ENCODE measurements around the gene ABRAXAS1. TPM values are rescaled to one million over a fixed set of nuclear protein-coding genes. Genes with fewer than 3 reads are reported as not detected.

ABRAXAS1 gene
- total RNA-seq, 3 donors from 2014 or later, result 7.7 to 14.8 (median 10.0) TPM

DNA sequence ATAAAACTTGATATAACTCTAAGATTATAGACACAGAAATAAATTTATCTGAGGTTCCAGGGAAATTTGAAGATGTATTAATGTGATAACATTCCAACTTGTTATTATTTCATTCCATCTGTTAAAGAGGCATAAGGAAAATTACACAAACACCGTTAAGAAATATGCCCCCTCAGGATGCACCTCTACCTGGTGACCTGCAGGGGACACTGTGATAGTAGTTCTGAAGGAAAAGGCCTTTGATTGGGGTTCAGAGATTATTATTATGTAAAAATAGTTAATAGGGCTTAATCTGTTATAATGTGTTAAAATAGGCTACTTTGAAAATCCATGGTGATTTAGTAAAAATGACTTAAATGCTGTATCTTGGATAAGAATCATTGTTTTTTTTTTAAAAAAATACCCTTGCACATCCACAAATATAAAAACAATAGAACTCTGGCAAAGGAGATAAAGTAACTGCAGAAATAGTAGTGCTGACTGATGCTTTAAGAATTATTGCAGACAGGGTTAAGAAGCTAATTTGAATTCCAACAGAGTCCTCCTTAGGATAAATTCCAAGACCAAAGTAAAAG lies 6.1 kb upstream of the ABRAXAS1 start:
- H3K36me3 ChIP-seq (ENCODE audit: low read depth), result no peaks in the 10 kb centered on the region
- no peaks in the 10 kb centered on the region for H3K4me1 ChIP-seq (ENCODE audit: low read depth)
- no peaks in the 10 kb centered on the region for H3K9me3 ChIP-seq
- DNase-seq, result no peak
- H3K4me3 ChIP-seq, result no peak overlapping the region
- TF ChIP-seq, protein P1, sequence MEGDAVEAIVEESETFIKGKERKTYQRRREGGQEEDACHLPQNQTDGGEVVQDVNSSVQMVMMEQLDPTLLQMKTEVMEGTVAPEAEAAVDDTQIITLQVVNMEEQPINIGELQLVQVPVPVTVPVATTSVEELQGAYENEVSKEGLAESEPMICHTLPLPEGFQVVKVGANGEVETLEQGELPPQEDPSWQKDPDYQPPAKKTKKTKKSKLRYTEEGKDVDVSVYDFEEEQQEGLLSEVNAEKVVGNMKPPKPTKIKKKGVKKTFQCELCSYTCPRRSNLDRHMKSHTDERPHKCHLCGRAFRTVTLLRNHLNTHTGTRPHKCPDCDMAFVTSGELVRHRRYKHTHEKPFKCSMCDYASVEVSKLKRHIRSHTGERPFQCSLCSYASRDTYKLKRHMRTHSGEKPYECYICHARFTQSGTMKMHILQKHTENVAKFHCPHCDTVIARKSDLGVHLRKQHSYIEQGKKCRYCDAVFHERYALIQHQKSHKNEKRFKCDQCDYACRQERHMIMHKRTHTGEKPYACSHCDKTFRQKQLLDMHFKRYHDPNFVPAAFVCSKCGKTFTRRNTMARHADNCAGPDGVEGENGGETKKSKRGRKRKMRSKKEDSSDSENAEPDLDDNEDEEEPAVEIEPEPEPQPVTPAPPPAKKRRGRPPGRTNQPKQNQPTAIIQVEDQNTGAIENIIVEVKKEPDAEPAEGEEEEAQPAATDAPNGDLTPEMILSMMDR (IDR thresholded peaks at IDR 0.05), result peak; percentile 48
- intact Hi-C loops (cut with DNase I, micrococcal nuclease), result no loop called here
- ATAC-seq, result peak; percentile 38

DNA sequence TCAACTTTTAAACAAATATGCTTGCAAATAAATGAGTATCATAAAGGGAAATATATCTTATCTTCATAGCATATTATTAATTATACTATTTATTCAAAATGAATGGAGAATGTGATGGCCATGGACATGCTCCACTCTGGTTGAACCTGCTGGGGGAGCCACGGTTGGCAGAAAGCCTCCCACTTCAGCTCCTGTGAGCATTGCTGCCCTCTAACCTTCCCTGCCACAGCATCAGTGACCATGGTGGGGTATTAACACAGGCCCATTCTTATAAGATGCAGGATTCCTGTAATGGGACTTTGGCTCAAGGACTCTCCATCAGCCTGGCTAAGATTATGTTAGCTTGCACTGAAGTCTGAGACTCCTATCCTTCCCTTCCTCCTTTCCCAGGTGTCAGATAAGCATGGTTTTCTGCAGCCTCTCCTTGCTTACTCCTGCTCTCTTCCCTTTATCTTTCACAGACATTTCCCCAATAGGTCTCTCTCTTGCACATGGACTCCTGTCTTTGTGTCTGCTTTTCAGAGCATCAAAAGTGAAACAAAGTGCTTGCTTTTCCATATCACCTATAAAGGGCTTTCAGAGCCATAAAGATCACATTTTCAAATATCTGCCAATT lies 4.9 kb upstream of the ABRAXAS1 start:
- no peak for DNase-seq
- Histone ChIP-seq H3K9me3 (no peaks in the 10 kb centered on the region), H3K36me3 (ENCODE audit: low read depth) (no peaks in the 10 kb centered on the region), H3K4me3 (no peak overlapping the region), H3K4me1 (ENCODE audit: low read depth) (no peaks in the 10 kb centered on the region)
- intact Hi-C loops (cut with DNase I, micrococcal nuclease), result no loop called here
- ATAC-seq, result no peak
- TF ChIP-seq, protein P1 (IDR thresholded peaks at IDR 0.05), result no peak

DNA sequence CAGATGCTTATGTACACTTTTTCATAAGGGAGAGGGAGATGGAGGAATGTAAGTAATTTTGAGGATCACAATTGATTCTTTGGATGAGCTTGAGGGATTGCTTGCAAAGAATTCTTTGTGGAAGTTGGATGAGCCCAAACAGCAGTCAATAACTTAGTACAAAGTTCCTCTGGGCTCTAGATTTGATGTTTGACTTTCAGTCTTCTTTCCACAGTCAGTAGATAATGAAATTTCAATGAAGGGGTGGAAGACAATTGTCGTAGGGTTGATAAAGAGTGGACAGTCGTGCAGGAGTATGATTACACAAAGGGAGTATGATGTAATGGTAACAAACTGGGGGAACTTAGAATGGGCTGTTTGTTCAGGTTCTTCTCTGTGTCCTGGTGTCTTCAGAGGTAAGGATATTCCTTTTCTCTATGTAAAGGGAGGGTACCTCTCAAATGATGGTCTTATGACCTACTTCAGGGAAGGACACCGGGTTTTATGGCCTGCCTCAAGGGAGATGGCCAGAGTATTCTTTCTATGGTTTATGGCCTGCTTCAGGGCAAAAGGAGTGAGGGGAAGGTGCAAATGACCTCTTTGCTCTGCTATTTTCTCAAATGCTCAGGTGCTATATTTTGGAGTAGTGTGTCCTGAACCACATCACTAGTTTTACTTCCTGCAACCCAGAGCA lies 1.7 kb upstream of the ABRAXAS1 start:
- TF ChIP-seq, protein P1 (IDR thresholded peaks at IDR 0.05), result no peak
- H3K36me3 ChIP-seq (ENCODE audit: low read depth), result no peaks in the 10 kb centered on the region
- no peaks in the 10 kb centered on the region for H3K4me1 ChIP-seq (ENCODE audit: low read depth)
- no peaks in the 10 kb centered on the region for H3K9me3 ChIP-seq
- DNase-seq (no peak), ATAC-seq (no peak)
- H3K4me3 ChIP-seq, result no peak overlapping the region
- intact Hi-C loops (cut with DNase I, micrococcal nuclease), result no loop called here

DNA sequence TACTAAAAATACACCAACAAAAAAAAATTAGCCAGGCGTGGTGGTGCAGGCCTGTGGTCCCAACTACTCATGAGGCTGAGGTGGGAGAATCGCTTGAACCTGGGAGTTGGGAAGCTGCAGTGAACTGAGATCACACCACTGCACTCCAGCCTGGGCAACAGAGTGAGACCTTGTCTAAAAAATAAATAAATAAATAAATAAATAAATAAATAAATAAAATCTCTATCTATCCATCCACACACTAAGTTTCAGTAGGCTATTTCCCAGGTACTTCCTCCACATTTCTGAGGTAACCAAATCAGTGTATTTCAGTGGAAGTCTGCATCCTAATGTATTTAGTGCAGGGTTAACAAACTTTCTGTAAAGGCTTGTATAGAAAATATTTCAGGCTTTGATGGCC lies 10.9 kb downstream of the ABRAXAS1 start:
- ATAC-seq, result no peak
- intact Hi-C loops (cut with DNase I, micrococcal nuclease), result no loop called here
- no peaks in the 10 kb centered on the region for H3K36me3 ChIP-seq (ENCODE audit: low read depth)

DNA sequence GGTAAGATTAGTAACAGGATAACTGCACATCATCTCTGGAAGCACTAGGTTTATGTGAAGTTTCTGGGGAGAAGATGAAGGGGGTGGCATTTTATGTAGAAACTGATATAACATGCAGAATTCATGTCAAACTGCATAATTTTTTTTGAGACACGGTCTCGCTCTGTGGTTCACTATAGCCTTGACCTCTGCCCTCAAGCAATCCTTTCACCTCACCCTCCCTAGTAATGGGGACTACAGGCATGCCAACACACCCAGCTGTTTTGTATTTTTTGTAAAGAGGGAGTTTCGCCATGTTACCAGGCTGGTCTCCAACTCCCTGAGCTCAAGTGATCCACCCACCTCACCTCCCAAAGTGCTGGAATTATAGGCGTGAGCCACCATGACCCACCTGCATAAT lies 11.5 kb downstream of the ABRAXAS1 start:
- intact Hi-C loops (cut with DNase I, micrococcal nuclease), result no loop called here
- TF ChIP-seq, protein P1 (IDR thresholded peaks at IDR 0.05), result no peak
- ATAC-seq (no peak), DNase-seq (no peak)
- Histone ChIP-seq H3K9me3 (no peaks in the 10 kb centered on the region), H3K36me3 (ENCODE audit: low read depth) (no peaks in the 10 kb centered on the region), H3K4me1 (ENCODE audit: low read depth) (no peaks in the 10 kb centered on the region), H3K4me3 (no peak overlapping the region)

More for the DNA sequence above, 10.9 kb downstream of the ABRAXAS1 start:
- DNase-seq, result no peak
- no peaks in the 10 kb centered on the region for H3K4me1 ChIP-seq (ENCODE audit: low read depth)
- H3K9me3 ChIP-seq, result no peaks in the 10 kb centered on the region
- TF ChIP-seq, protein P1 (IDR thresholded peaks at IDR 0.05), result no peak
- no peak overlapping the region for H3K4me3 ChIP-seq
